Body of pancreas (tissue), 4 donors: ENCODE results near the gene IZUMO1R.

Experiments used
- CTCF ChIP-seq, 7 experiments: fragments of 450-650 bp in 4 of 7; fragments of 200-600 bp in 3 of 7; sonication (generic) in 3 of 7; IDR thresholded peaks; one replicate each; pipeline ENCODE4 v1.5.1; 2016 to 2019; ENCODE audit warnings: antibody characterized with exemption in 7 of 7
- POLR2A ChIP-seq, 3 donors: fragments of 450-650 bp; IDR thresholded peaks; one replicate each; pipeline ENCODE4 v1.6.1; 2016; ENCODE audit warnings: antibody characterized with exemption in 3 of 3, mild to moderate bottlenecking in 2 of 3

DNA sequence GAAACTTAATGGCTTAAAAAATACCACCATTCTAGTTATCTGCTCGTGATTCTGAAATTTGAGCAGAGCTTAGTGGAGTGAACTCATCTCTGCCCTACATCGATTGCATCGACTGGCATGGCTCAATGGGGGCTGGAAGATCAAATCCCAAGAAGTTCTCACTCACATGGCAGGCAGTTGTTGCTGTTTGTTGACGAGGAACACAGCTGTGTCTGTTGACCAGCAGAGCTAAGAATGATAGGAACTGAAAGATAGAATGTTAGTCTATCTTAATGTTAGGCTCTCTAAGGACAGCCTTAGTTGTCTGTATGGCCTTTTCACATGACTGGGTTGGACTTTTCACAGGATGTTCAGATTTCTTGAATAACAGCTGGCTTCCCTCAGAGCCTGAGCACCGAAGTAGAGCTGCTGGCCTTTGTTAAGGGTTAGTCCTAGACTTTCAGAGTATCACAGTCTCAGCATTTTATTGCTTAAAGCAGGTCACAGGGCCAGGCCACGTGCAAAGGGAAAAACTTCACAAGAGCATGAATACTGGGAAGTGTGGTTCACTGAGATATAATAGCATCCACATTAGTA, 31.6 kb upstream of the IZUMO1R start:
- no peak for TF ChIP-seq CTCF (IDR thresholded peaks at IDR 0.05)
- no peak for TF ChIP-seq POLR2A (IDR thresholded peaks at IDR 0.05)
